OCI-LY1 (cell line): ENCODE results near the gene RPS21.

Experiments
- EZH2 ChIP-seq: fragments of 200-600 bp; sonication (generic), shearing (Covaris generic); IDR thresholded peaks from 2 replicates; pipeline ENCODE4 v1.8.0; 2017; ENCODE audit warnings: borderline replicate concordance, mixed run types, mild to moderate bottlenecking, antibody characterized with exemption, low read length, moderate library complexity, mixed read lengths
- TF ChIP-seq, protein P1 (sequence below): fragments of 200-600 bp; sonication (generic), shearing (Covaris generic); IDR thresholded peaks from 2 replicates; pipeline ENCODE4 v1.5.1; 2017; ENCODE audit warnings: mild to moderate bottlenecking, antibody characterized with exemption, low read length, moderate library complexity, mixed read lengths

GRCh38 chr20:62361799-62362589 lies 24.9 kb upstream of the RPS21 start:
- TF ChIP-seq, protein P1, sequence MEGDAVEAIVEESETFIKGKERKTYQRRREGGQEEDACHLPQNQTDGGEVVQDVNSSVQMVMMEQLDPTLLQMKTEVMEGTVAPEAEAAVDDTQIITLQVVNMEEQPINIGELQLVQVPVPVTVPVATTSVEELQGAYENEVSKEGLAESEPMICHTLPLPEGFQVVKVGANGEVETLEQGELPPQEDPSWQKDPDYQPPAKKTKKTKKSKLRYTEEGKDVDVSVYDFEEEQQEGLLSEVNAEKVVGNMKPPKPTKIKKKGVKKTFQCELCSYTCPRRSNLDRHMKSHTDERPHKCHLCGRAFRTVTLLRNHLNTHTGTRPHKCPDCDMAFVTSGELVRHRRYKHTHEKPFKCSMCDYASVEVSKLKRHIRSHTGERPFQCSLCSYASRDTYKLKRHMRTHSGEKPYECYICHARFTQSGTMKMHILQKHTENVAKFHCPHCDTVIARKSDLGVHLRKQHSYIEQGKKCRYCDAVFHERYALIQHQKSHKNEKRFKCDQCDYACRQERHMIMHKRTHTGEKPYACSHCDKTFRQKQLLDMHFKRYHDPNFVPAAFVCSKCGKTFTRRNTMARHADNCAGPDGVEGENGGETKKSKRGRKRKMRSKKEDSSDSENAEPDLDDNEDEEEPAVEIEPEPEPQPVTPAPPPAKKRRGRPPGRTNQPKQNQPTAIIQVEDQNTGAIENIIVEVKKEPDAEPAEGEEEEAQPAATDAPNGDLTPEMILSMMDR, result no peak
- TF ChIP-seq EZH2, result no peak
